Heart right ventricle (tissue), 16 donors: ENCODE data around the gene DPF3. TPM values are rescaled to one million over a fixed set of nuclear protein-coding genes. Genes with fewer than 3 reads are reported as not detected.

ENCODE experiments used
- ATAC-seq, 8 donors: fragments of 200-7000 bp; cut with Tn5 transposase; one replicate each; pipeline ENCODE4 v1.9.1; 2020; ENCODE audit warnings: mild to moderate bottlenecking in 8 of 8, moderate library complexity in 8 of 8, moderate number of reproducible peaks in 1 of 8
- DNase-seq, 2 donors: peaks; one replicate each; pipeline ENCODE4 v3.0.0-alpha.2; 2020
- H3K27ac ChIP-seq, 10 donors: fragments of 200-600 bp; sonication (generic) in 2 of 10; one replicate each; pipeline versions ENCODE4 v1.5.0 to v1.8.0; 2020 to 2022; ENCODE audit warnings: mild to moderate bottlenecking in 3 of 10
- H3K27me3 ChIP-seq, 7 donors: fragments of 200-600 bp; one replicate each; pipeline ENCODE4 v1.8.0; 2021 to 2022; ENCODE audit warnings: mild to moderate bottlenecking in 2 of 7
- H3K36me3 ChIP-seq, 9 donors: fragments of 200-600 bp; sonication (generic) in 1 of 9; one replicate each; pipeline versions ENCODE4 v1.5.0 to v1.8.0; 2020 to 2022; ENCODE audit warnings: mild to moderate bottlenecking in 2 of 9
- H3K4me1 ChIP-seq, 9 donors: fragments of 200-600 bp; sonication (generic) in 1 of 9; one replicate each; pipeline versions ENCODE4 v1.5.0 to v1.8.0; 2020 to 2022; ENCODE audit warnings: mild to moderate bottlenecking in 4 of 9
- H3K4me3 ChIP-seq, 10 donors: fragments of 200-600 bp; sonication (generic) in 2 of 10; one replicate each; pipeline versions ENCODE4 v1.5.0 to v1.8.0; 2020 to 2022; ENCODE audit warnings: mild to moderate bottlenecking in 7 of 10, moderate library complexity in 2 of 10
- H3K9me3 ChIP-seq, 11 donors: fragments of 200-600 bp in 10 of 11; sonication (generic) in 2 of 11; one replicate each; pipeline versions ENCODE4 v1.5.0 to v1.8.0; 2013 to 2022; ENCODE audit warnings: mild to moderate bottlenecking in 2 of 11, control low read depth in 1 of 11, moderate library complexity in 1 of 11
- CTCF ChIP-seq, 9 donors: fragments of 200-600 bp; sonication (generic) in 2 of 9; IDR thresholded peaks; one replicate each; pipeline versions ENCODE4 v1.5.0 to v1.8.0; 2021 to 2022; ENCODE audit warnings: antibody characterized with exemption in 9 of 9, mild to moderate bottlenecking in 5 of 9, moderate library complexity in 1 of 9
- WGBS, 2 donors: extraction: QIAGEN DNeasy Blood & Tissue Kit; methylation state at CpG; one replicate each; pipeline ENCODE4 v1.1.7; 2013; ENCODE audit warnings: inconsistent platforms in 1 of 2; 5-methylcytosine and 5-hydroxymethylcytosine counted together
- intact Hi-C, 10 donors: fragments of 100-400 bp; cut with DNase I; formaldehyde crosslinking; loops; one replicate each; pipeline versions ENCODE4 v1.11.1 to v1.14.2; 2022
- polyA plus RNA-seq, 2 donors: library from polyadenylated mRNA; stranded (reverse); fragments of 200-250 nt; gene quantifications; one replicate each; pipeline ENCODE4 v1.2.3, GENCODE V29; 2013
- total RNA-seq, 10 donors: library from RNA; stranded (reverse); fragmentation: NEBNext Ultra II Directional in 3 of 10; extraction: Animal tissue kit (Norgen Biotek cat#: 25700) in 3 of 10; gene quantifications; one replicate each; pipeline versions ENCODE4 v1.2.1 to v1.2.4, GENCODE V29; 2021 to 2023
- donor health status: Arrhythmogenic right ventricular cardiomyopathy.
- donor health status: ischemic (EF 13 %, LVEDD 7.1; RV severe dilation, severe dysfunction).
- donor health status: healthy with polysubstance abuse.
- donor health status: DM: no; HTN: yes; CAD: no.
- donor health status: DM: no; HTN: no; CAD: no.
- donor health status: ischemic (EF 25% LVEDD 6.9; RV normal size, moderate dysfunction).
- donor health status: ischemic (EF 25% LVEDD 5.7; RV mildly dilated, moderate dysfunction).
- donor health status: healthy.
- donor health status: DM: yes; HTN: yes; CAD: no.
- donor health status: Ischemic cardiomyopathy.
- donor health status: ischemic (EF 35%, LVEDD 5.7; RV mildly dilated, moderate dysfunction).
- donor health status: nonischemic (EF 11% LVEDD 7.7; RV severe dilation, severe dysfunction).
- donor health status: DM: yes; HTN: yes; CAD: no.
- donor health status: PGD.
- donor health status: ischemic (EF 29% LVEDD 5.4; RV normal size, mild dysfunction).
- donor health status: nonischemic (EF 23%, LVEDD 6.1; RV moderate dilation, normal function).

The DPF3 gene
- total and polyA plus RNA-seq, 12 donors: 3.8 to 52.3 (median 35.6) TPM

- no peaks in the 10 kb centered on the region for H3K27me3 ChIP-seq
- no peak overlapping the region for H3K27ac ChIP-seq
- 74 to 93% methylated on average over 2 of the region's 2 CpGs for WGBS, 2 donors
- no peak for TF ChIP-seq CTCF (IDR thresholded peaks at IDR 0.05)
- H3K4me1 ChIP-seq: peaks cover 0 to 49% (median 27%) of the 10 kb centered on the region in 9 donors
- no peaks in the 10 kb centered on the region for H3K9me3 ChIP-seq
- H3K36me3 ChIP-seq: no peaks in the 10 kb centered on the region
- no peak overlapping the region for H3K4me3 ChIP-seq
- DNase-seq: no peak
- no peak for ATAC-seq
- intact Hi-C loops: no loop called here
Measured at GRCh38 chr14:72800296-72800695, 93.6 kb downstream of the DPF3 start.

DNA sequence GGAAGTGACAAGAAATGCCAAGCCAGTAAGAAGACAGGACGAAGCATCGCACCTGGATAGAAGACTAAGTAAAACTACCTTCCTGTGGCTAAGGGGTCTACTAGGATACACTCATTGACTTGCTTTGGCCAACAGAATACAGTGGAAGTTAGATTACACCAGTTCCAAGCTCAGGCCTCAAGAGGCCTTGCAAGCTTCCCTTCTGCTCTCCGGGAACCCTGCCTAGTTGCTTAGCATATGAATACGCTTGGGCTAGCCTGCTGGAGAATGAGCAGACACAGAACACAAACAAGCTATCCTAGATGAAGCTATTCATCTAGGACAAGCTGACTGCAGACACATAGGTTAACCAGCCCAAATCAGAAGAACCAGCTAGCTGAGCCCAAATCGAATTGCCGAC, 97.0 kb downstream of the DPF3 start:
- no peak for ATAC-seq
- no peaks in the 10 kb centered on the region for H3K27me3 ChIP-seq
- H3K4me3 ChIP-seq: no peak overlapping the region
- no peaks in the 10 kb centered on the region for H3K9me3 ChIP-seq
- TF ChIP-seq CTCF (IDR thresholded peaks at IDR 0.05): no peak
- 92 to 95% methylated on average over 6 of the region's 6 CpGs for WGBS, 2 donors
- H3K36me3 ChIP-seq: no peaks in the 10 kb centered on the region
- H3K4me1 ChIP-seq: peaks cover 0 to 50% (median 33%) of the 10 kb centered on the region in 9 donors
- DNase-seq: no peak
- no peak overlapping the region for H3K27ac ChIP-seq
- intact Hi-C loops: no loop called here

GRCh38 chr14:72793156-72793939, 100.6 kb downstream of the DPF3 start:
- Histone ChIP-seq H3K4me3 (no peak overlapping the region), H3K27me3 (no peaks in the 10 kb centered on the region), H3K36me3 (no peaks in the 10 kb centered on the region), H3K27ac (peak overlapping the region in 5 of 10 donors; percentile 79 to 87 (median 82)), H3K4me1 (peaks cover 5 to 69% (median 32%) of the 10 kb centered on the region in 9 donors), H3K9me3 (no peaks in the 10 kb centered on the region)
- WGBS, 2 donors: 76 to 80% methylated on average over 7 of the region's 7 CpGs
- no peak for TF ChIP-seq CTCF (IDR thresholded peaks at IDR 0.05)
- intact Hi-C loops: no loop called here
- DNase-seq (no peak), ATAC-seq (no peak)

DNA sequence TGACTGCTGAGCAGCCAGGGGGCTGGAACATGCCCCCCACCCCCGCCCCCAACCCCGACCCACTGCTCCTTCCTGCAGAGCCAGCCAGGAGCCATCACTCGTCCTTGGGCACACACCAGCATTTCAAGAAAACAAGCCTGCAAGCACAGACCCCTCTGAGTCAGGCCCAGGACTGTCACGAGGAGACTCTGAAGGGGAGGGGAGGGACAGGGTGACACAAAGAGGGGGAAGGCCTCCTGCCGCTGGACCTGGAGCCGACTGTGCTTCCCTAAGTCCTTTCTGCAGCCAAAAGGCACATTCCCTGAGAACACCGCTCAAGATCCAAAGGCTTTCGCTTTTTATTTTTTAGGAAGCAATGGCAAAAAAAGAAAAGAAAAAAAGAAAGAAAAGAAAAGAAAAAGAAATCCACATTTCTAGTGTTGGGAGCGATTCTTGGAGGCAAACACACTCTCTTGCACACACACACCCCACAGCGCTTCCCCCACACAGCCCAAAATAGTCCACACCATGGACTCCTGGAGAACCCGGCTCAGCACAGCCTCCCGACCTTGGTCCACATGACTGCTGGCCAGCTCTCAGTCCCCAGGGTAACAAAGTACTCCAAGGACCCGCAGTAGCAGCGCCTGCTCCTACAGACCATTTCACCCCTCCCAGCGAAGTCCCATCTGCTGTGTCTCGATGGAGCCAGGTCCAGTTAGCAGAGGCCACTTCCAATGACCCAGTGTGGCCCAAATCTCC, 101.7 kb downstream of the DPF3 start:
- Histone ChIP-seq H3K27ac (peak overlapping the region; percentile 20 to 87 (median 75)), H3K4me3 (peak overlapping the region in 4 of 10 donors; percentile 10 to 35 (median 18)), H3K27me3 (no peaks in the 10 kb centered on the region), H3K9me3 (no peaks in the 10 kb centered on the region), H3K4me1 (peaks cover 5 to 74% (median 36%) of the 10 kb centered on the region in 9 donors), H3K36me3 (no peaks in the 10 kb centered on the region)
- DNase-seq (peak; percentile 68 to 70), ATAC-seq (peak; percentile 81 to 92 (median 89))
- TF ChIP-seq CTCF (IDR thresholded peaks at IDR 0.05): no peak
- 29 to 43% methylated on average over 16 of the region's 16 CpGs for WGBS, 2 donors
- intact Hi-C loops: no loop called here
